ENCODE data around the gene PROCA1.

Gene PROCA1

GRCh38 chr17:28751600-28752366 is 40.1 kb upstream of the PROCA1 start:
- Histone ChIP-seq H3F3A (ENCODE audit: insufficient read depth) (peaks cover 67% of the 10 kb centered on the region), H3K4me3 (ENCODE audit: insufficient read depth, low read length, poor library complexity, severe bottlenecking) (no peak overlapping the region), H2AFZ (ENCODE audit: low read depth, low read length, severe bottlenecking) (no peak overlapping the region), H3K9me3 (ENCODE audit: insufficient read depth, low read length) (no peaks in the 10 kb centered on the region), H3K27me3 (ENCODE audit: low read length) (no peaks in the 10 kb centered on the region), H4K20me1 (ENCODE audit: low read depth, low read length) (peaks cover 7% of the 10 kb centered on the region), H3K9me2 (replicated peaks; ENCODE audit: insufficient read depth, low read length) (no peaks in the 10 kb centered on the region), H3K79me2 (ENCODE audit: insufficient read depth, low read length) (peaks cover 20% of the 10 kb centered on the region), H3K27ac (ENCODE audit: low read depth, low read length) (peak overlapping the region; percentile 99), H3K4me2 (ENCODE audit: low read depth, low read length, poor library complexity, severe bottlenecking) (peak overlapping the region; percentile 3), H3K9ac (ENCODE audit: low read length) (no peak overlapping the region), H3K36me3 (ENCODE audit: low read length) (peaks cover 21% of the 10 kb centered on the region)
- TF ChIP-seq, protein P1, sequence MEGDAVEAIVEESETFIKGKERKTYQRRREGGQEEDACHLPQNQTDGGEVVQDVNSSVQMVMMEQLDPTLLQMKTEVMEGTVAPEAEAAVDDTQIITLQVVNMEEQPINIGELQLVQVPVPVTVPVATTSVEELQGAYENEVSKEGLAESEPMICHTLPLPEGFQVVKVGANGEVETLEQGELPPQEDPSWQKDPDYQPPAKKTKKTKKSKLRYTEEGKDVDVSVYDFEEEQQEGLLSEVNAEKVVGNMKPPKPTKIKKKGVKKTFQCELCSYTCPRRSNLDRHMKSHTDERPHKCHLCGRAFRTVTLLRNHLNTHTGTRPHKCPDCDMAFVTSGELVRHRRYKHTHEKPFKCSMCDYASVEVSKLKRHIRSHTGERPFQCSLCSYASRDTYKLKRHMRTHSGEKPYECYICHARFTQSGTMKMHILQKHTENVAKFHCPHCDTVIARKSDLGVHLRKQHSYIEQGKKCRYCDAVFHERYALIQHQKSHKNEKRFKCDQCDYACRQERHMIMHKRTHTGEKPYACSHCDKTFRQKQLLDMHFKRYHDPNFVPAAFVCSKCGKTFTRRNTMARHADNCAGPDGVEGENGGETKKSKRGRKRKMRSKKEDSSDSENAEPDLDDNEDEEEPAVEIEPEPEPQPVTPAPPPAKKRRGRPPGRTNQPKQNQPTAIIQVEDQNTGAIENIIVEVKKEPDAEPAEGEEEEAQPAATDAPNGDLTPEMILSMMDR (IDR thresholded peaks at IDR 0.05; ENCODE audit: insufficient read depth, low read length, poor library complexity, severe bottlenecking), result no peak
- TF ChIP-seq EZH2phosphoT487 (conservative IDR thresholded peaks at IDR 0.05; ENCODE audit: low read length), result no peak

- H3K27ac ChIP-seq (ENCODE audit: low read depth, low read length), result peak overlapping the region; percentile 99
- peaks cover 75% of the 10 kb centered on the region for H3F3A ChIP-seq (ENCODE audit: insufficient read depth)
These were observed 38.7 kb upstream of the PROCA1 start for GRCh38 chr17:28750178-28751047.

GRCh38 chr17:28749516-28750177 is 38.0 kb upstream of the PROCA1 start:
- Histone ChIP-seq H3K79me2 (ENCODE audit: insufficient read depth, low read length) (peaks cover 42% of the 10 kb centered on the region), H3K4me2 (ENCODE audit: low read depth, low read length, poor library complexity, severe bottlenecking) (peak overlapping the region; percentile 31), H4K20me1 (ENCODE audit: low read depth, low read length) (peaks cover 7% of the 10 kb centered on the region), H3K27ac (ENCODE audit: low read depth, low read length) (peak overlapping the region; percentile 99), H3K27me3 (ENCODE audit: low read length) (no peaks in the 10 kb centered on the region), H3F3A (ENCODE audit: insufficient read depth) (peaks cover 82% of the 10 kb centered on the region), H3K9me2 (replicated peaks; ENCODE audit: insufficient read depth, low read length) (no peaks in the 10 kb centered on the region), H3K9me3 (ENCODE audit: insufficient read depth, low read length) (no peaks in the 10 kb centered on the region), H2AFZ (ENCODE audit: low read depth, low read length, severe bottlenecking) (no peak overlapping the region), H3K36me3 (ENCODE audit: low read length) (peaks cover 24% of the 10 kb centered on the region), H3K9ac (ENCODE audit: low read length) (peak overlapping the region; percentile 21; the same call in 1 of the 2 replicates), H3K4me3 (ENCODE audit: insufficient read depth, low read length, poor library complexity, severe bottlenecking) (no peak overlapping the region)
- no peak for TF ChIP-seq EZH2phosphoT487 (conservative IDR thresholded peaks at IDR 0.05; ENCODE audit: low read length)
- TF ChIP-seq, protein P1 (IDR thresholded peaks at IDR 0.05; ENCODE audit: insufficient read depth, low read length, poor library complexity, severe bottlenecking), result no peak

More at GRCh38 chr17:28750178-28751047, 38.7 kb upstream of the PROCA1 start:
- peaks cover 21% of the 10 kb centered on the region for H3K36me3 ChIP-seq (ENCODE audit: low read length)
- H3K4me3 ChIP-seq (ENCODE audit: insufficient read depth, low read length, poor library complexity, severe bottlenecking), result no peak overlapping the region
- H3K27me3 ChIP-seq (ENCODE audit: low read length), result no peaks in the 10 kb centered on the region
- no peak overlapping the region for H2AFZ ChIP-seq (ENCODE audit: low read depth, low read length, severe bottlenecking)
- H3K9ac ChIP-seq (ENCODE audit: low read length), result no peak overlapping the region; the same call in 1 of the 2 replicates
- H3K4me2 ChIP-seq (ENCODE audit: low read depth, low read length, poor library complexity, severe bottlenecking), result peak overlapping the region; percentile 31
- H3K9me2 ChIP-seq (replicated peaks; ENCODE audit: insufficient read depth, low read length), result no peaks in the 10 kb centered on the region
- no peaks in the 10 kb centered on the region for H3K9me3 ChIP-seq (ENCODE audit: insufficient read depth, low read length)
- peaks cover 34% of the 10 kb centered on the region for H3K79me2 ChIP-seq (ENCODE audit: insufficient read depth, low read length)
- TF ChIP-seq EZH2phosphoT487 (conservative IDR thresholded peaks at IDR 0.05; ENCODE audit: low read length), result no peak
- TF ChIP-seq, protein P1 (IDR thresholded peaks at IDR 0.05; ENCODE audit: insufficient read depth, low read length, poor library complexity, severe bottlenecking), result peak; percentile 94
- H4K20me1 ChIP-seq (ENCODE audit: low read depth, low read length), result peaks cover 7% of the 10 kb centered on the region

Measured in SU-DHL-6 (cell line).